ENCODE measurements around the gene PCDHGA6.
A peak's percentile ranks its signal among the peaks of the same experiment; 100 is the strongest.

PCDHGA6 gene

GRCh38 chr5:141398608-141399007 lies 24.9 kb downstream of the PCDHGA6 start:
- DNase-seq (ENCODE audit: low read depth): no peak
- no peak for TF ChIP-seq CTCF (IDR thresholded peaks at IDR 0.05; ENCODE audit: insufficient read depth, low read depth, low read length, missing control alignments)
- no peak overlapping the region for H3K4me3 ChIP-seq (ENCODE audit: low read length)

DNA sequence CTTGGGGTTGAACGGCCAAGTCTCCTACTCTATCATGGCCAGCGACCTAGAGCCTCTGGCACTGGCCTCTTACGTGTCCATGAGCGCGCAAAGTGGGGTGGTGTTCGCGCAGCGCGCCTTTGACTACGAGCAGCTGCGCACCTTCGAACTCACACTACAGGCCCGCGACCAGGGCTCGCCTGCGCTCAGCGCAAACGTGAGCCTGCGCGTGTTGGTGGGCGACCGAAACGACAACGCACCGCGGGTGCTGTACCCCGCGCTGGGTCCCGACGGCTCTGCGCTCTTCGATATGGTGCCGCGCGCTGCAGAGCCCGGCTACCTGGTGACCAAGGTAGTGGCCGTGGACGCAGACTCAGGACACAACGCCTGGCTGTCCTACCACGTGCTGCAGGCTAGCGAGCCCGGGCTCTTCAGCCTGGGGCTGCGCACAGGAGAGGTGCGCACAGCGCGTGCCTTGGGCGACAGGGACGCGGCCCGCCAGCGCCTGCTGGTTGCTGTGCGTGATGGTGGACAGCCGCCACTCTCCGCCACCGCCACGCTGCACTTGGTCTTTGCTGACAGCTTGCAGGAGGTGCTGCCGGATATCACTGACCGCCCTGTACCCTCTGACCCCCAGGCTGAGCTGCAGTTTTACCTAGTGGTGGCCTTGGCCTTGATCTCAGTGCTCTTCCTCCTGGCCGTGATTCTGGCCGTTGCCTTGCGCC lies 26.0 kb downstream of the PCDHGA6 start:
- H3K4me3 ChIP-seq (ENCODE audit: low read length): no peak overlapping the region
- no peak for DNase-seq (ENCODE audit: low read depth)
- TF ChIP-seq CTCF (IDR thresholded peaks at IDR 0.05; ENCODE audit: insufficient read depth, low read depth, low read length, missing control alignments): no peak

GRCh38 chr5:141402553-141403243 lies 29.0 kb downstream of the PCDHGA6 start, which contains the start of gene PCDHGA9:
Gene PCDHGA9 (plus strand): TSS chr5:141402778. CDS start chr5:141402953, 175 bp downstream.
- peak; percentile 51 for DNase-seq (ENCODE audit: low read depth)
- TF ChIP-seq CTCF (IDR thresholded peaks at IDR 0.05; ENCODE audit: insufficient read depth, low read depth, low read length, missing control alignments): peak; percentile 58
- peak within 1 kb of the TSS; percentile 34 for H3K4me3 ChIP-seq (ENCODE audit: low read length)

GRCh38 chr5:141403387-141403786 lies 29.7 kb downstream of the PCDHGA6 start:
- no peak for DNase-seq (ENCODE audit: low read depth)
- TF ChIP-seq CTCF (IDR thresholded peaks at IDR 0.05; ENCODE audit: insufficient read depth, low read depth, low read length, missing control alignments): no peak
- no peak overlapping the region for H3K4me3 ChIP-seq (ENCODE audit: low read length)

DNA sequence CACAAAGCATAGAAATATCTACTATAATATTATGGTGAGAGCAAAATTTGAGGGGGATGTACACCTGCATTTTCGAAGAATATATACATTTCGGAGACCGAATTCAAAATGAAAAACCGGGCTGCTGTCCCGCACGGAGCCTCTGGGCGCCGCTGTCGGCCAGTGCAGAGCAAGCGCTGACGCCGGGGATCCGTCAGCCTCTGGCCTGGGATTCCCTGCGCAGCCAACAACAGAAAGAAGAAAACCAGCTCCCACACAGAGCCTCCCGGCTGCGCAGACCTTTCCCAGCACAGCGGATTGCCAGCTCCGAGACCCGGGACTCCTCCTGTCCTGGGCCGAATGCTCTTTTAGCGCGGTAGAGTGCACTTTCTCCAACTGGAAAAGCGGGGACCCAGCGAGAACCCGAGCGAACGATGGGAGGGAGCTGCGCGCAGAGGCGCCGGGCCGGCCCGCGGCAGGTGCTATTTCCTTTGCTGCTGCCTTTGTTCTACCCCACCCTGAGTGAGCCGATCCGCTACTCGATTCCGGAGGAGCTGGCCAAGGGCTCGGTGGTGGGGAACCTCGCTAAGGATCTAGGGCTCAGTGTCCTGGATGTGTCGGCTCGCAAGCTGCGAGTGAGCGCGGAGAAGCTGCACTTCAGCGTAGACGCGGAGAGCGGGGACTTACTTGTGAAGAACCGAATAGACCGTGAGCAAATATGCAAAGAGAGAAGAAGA lies 34.3 kb downstream of the PCDHGA6 start, which contains the start of gene PCDHGB6:
PCDHGB6 (plus strand) TSS at position 232 of the 716 bp plus-strand sequence; CDS start at position 414, 182 bp downstream.
- peak; percentile 66 for TF ChIP-seq CTCF (IDR thresholded peaks at IDR 0.05; ENCODE audit: insufficient read depth, low read depth, low read length, missing control alignments)
- DNase-seq (ENCODE audit: low read depth): peak; percentile 50
- peak within 1 kb of the TSS; percentile 27 for H3K4me3 ChIP-seq (ENCODE audit: low read length)

DNA sequence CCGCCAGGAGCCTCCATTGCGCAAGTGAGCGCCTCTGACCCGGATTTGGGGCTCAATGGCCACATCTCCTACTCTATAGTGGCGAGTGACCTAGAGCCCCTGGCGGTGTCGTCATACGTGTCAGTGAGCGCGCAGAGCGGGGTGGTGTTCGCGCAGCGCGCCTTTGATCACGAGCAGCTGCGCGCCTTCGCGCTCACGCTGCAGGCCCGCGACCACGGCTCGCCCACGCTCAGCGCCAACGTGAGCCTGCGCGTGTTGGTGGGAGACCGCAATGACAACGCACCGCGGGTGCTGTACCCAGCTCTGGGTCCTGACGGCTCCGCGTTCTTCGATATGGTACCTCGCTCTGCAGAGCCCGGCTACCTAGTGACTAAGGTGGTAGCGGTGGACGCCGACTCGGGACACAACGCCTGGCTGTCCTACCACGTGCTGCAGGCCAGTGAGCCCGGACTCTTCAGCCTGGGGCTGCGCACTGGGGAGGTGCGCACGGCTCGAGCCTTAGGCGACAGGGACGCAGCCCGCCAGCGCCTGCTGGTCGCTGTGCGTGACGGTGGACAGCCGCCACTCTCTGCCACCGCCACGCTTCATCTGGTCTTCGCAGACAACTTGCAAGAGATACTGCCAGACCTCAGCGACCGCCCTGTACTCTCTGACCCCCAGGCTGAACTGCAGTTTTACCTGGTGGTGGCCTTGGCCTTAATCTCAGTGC lies 36.1 kb downstream of the PCDHGA6 start:
- TF ChIP-seq CTCF (IDR thresholded peaks at IDR 0.05; ENCODE audit: insufficient read depth, low read depth, low read length, missing control alignments): no peak
- DNase-seq (ENCODE audit: low read depth): no peak
- H3K4me3 ChIP-seq (ENCODE audit: low read length): no peak overlapping the region

Data from epithelial cell of esophagus (primary cell).